Activated naive CD4-positive, alpha-beta T cell treated with anti-CD3 and anti-CD28 coated beads, Interleukin-2, amount 50 U/mL, for 24 hours (primary cell): Measurements from ENCODE around the gene GFI1B.
"Not testable (repeated sequence)": the region's sequence is repeated elsewhere in the genome, so short reads cannot be mapped to it uniquely, and the experiment has no call there.

Source experiments
- H3K27ac Mint-ChIP-seq: one replicate; pipeline ENCODE4 v1.8.0; 2021; ENCODE audit warnings: mild to moderate bottlenecking, mixed read lengths
- H3K27me3 Mint-ChIP-seq: one replicate; pipeline ENCODE4 v1.8.0; 2021; ENCODE audit warnings: mixed read lengths
- H3K36me3 Mint-ChIP-seq: one replicate; pipeline ENCODE4 v1.8.0; 2021; ENCODE audit warnings: mixed read lengths
- H3K4me1 Mint-ChIP-seq: one replicate; pipeline ENCODE4 v1.8.0; 2021; ENCODE audit warnings: mixed read lengths
- H3K4me3 Mint-ChIP-seq: one replicate; pipeline ENCODE4 v1.8.0; 2021; ENCODE audit warnings: mild to moderate bottlenecking, mixed read lengths
- H3K9me3 Mint-ChIP-seq: one replicate; pipeline ENCODE4 v1.8.0; 2021; ENCODE audit warnings: mixed read lengths

GFI1B gene

GRCh38 chr9:132983491-132984201 is 5.2 kb downstream of the GFI1B start:
- Mint-ChIP-seq H3K9me3 (no peaks in the 10 kb centered on the region), H3K36me3 (no peaks in the 10 kb centered on the region), H3K27me3 (peaks cover 22% of the 10 kb centered on the region), H3K27ac (no peak overlapping the region), H3K4me3 (no peak overlapping the region), H3K4me1 (peaks cover 3% of the 10 kb centered on the region)

- H3K4me3 Mint-ChIP-seq, result no peak overlapping the region
- H3K4me1 Mint-ChIP-seq, result no peaks in the 10 kb centered on the region
- no peaks in the 10 kb centered on the region for H3K9me3 Mint-ChIP-seq
- no peaks in the 10 kb centered on the region for H3K36me3 Mint-ChIP-seq
- no peak overlapping the region for H3K27ac Mint-ChIP-seq
- H3K27me3 Mint-ChIP-seq, result peaks cover 20% of the 10 kb centered on the region
Measured at GRCh38 chr9:132984202-132985070, 5.9 kb downstream of the GFI1B start.

- H3K36me3 Mint-ChIP-seq, result no peaks in the 10 kb centered on the region
- peaks cover 16% of the 10 kb centered on the region for H3K27me3 Mint-ChIP-seq
- no peaks in the 10 kb centered on the region for H3K4me1 Mint-ChIP-seq
- no peak overlapping the region for H3K4me3 Mint-ChIP-seq
- H3K9me3 Mint-ChIP-seq, result no peaks in the 10 kb centered on the region
- no peak overlapping the region for H3K27ac Mint-ChIP-seq
Measured at GRCh38 chr9:132985071-132985350, 6.5 kb downstream of the GFI1B start.

- Mint-ChIP-seq H3K27me3 (peaks cover 15% of the 10 kb centered on the region), H3K36me3 (no peaks in the 10 kb centered on the region), H3K9me3 (no peaks in the 10 kb centered on the region), H3K27ac (no peak overlapping the region), H3K4me3 (no peak overlapping the region), H3K4me1 (no peaks in the 10 kb centered on the region)
Measured at GRCh38 chr9:132985489-132985888, 7.0 kb downstream of the GFI1B start.

- H3K27ac Mint-ChIP-seq, result no peak overlapping the region
- H3K4me3 Mint-ChIP-seq, result no peak overlapping the region
- H3K27me3 Mint-ChIP-seq, result peaks cover 11% of the 10 kb centered on the region
- H3K9me3 Mint-ChIP-seq, result no peaks in the 10 kb centered on the region
- H3K36me3 Mint-ChIP-seq, result no peaks in the 10 kb centered on the region
- H3K4me1 Mint-ChIP-seq, result no peaks in the 10 kb centered on the region
Measured at GRCh38 chr9:132986114-132986513, 7.6 kb downstream of the GFI1B start.

- Mint-ChIP-seq H3K4me3 (no peak overlapping the region), H3K4me1 (no peaks in the 10 kb centered on the region), H3K36me3 (no peaks in the 10 kb centered on the region), H3K9me3 (no peaks in the 10 kb centered on the region), H3K27me3 (peaks cover 9% of the 10 kb centered on the region), H3K27ac (no peak overlapping the region)
Measured at GRCh38 chr9:132986640-132987620, 8.4 kb downstream of the GFI1B start.

- Mint-ChIP-seq H3K27ac (peak overlapping the region; percentile 46), H3K9me3 (no peaks in the 10 kb centered on the region), H3K36me3 (no peaks in the 10 kb centered on the region), H3K4me3 (no peak overlapping the region), H3K27me3 (peaks cover 6% of the 10 kb centered on the region), H3K4me1 (no peaks in the 10 kb centered on the region)
Measured at GRCh38 chr9:132988244-132989013, 9.9 kb downstream of the GFI1B start.

GRCh38 chr9:132989014-132989310 is 10.5 kb downstream of the GFI1B start:
- peaks cover 6% of the 10 kb centered on the region for H3K27me3 Mint-ChIP-seq
- no peak overlapping the region for H3K4me3 Mint-ChIP-seq
- H3K9me3 Mint-ChIP-seq, result no peaks in the 10 kb centered on the region
- no peak overlapping the region for H3K27ac Mint-ChIP-seq
- H3K36me3 Mint-ChIP-seq, result no peaks in the 10 kb centered on the region
- no peaks in the 10 kb centered on the region for H3K4me1 Mint-ChIP-seq

GRCh38 chr9:132989414-132989996 is 11.0 kb downstream of the GFI1B start:
- peaks cover 6% of the 10 kb centered on the region for H3K27me3 Mint-ChIP-seq

GRCh38 chr9:132989998-132990557 is 11.6 kb downstream of the GFI1B start:
- not testable (repeated sequence) for H3K4me3 Mint-ChIP-seq, H3K9me3 Mint-ChIP-seq, H3K4me1 Mint-ChIP-seq, H3K27ac Mint-ChIP-seq, H3K27me3 Mint-ChIP-seq, H3K36me3 Mint-ChIP-seq

More at GRCh38 chr9:132989414-132989996, 11.0 kb downstream of the GFI1B start:
- H3K4me3 Mint-ChIP-seq, result no peak overlapping the region
- H3K9me3 Mint-ChIP-seq, result no peaks in the 10 kb centered on the region
- peaks cover 3% of the 10 kb centered on the region for H3K4me1 Mint-ChIP-seq
- H3K27ac Mint-ChIP-seq, result no peak overlapping the region
- no peaks in the 10 kb centered on the region for H3K36me3 Mint-ChIP-seq

GRCh38 chr9:132990781-132991180 is 12.3 kb downstream of the GFI1B start:
- H3K9me3 Mint-ChIP-seq, result no peaks in the 10 kb centered on the region
- H3K36me3 Mint-ChIP-seq, result no peaks in the 10 kb centered on the region
- H3K27me3 Mint-ChIP-seq, result peaks cover 9% of the 10 kb centered on the region
- H3K4me3 Mint-ChIP-seq, result no peak overlapping the region
- peaks cover 4% of the 10 kb centered on the region for H3K4me1 Mint-ChIP-seq
- no peak overlapping the region for H3K27ac Mint-ChIP-seq

GRCh38 chr9:132991351-132992300 is 13.1 kb downstream of the GFI1B start:
- Mint-ChIP-seq H3K27me3 (peaks cover 6% of the 10 kb centered on the region), H3K27ac (no peak overlapping the region), H3K36me3 (no peaks in the 10 kb centered on the region), H3K9me3 (no peaks in the 10 kb centered on the region), H3K4me1 (peaks cover 4% of the 10 kb centered on the region), H3K4me3 (no peak overlapping the region)

GRCh38 chr9:132993511-132993939 is 15.0 kb downstream of the GFI1B start:
- no peaks in the 10 kb centered on the region for H3K9me3 Mint-ChIP-seq
- H3K4me1 Mint-ChIP-seq, result peaks cover 4% of the 10 kb centered on the region
- H3K4me3 Mint-ChIP-seq, result no peak overlapping the region
- no peak overlapping the region for H3K27ac Mint-ChIP-seq
- H3K27me3 Mint-ChIP-seq, result peaks cover 4% of the 10 kb centered on the region
- H3K36me3 Mint-ChIP-seq, result no peaks in the 10 kb centered on the region
